ENCODE data around the gene DAB2.

DNA sequence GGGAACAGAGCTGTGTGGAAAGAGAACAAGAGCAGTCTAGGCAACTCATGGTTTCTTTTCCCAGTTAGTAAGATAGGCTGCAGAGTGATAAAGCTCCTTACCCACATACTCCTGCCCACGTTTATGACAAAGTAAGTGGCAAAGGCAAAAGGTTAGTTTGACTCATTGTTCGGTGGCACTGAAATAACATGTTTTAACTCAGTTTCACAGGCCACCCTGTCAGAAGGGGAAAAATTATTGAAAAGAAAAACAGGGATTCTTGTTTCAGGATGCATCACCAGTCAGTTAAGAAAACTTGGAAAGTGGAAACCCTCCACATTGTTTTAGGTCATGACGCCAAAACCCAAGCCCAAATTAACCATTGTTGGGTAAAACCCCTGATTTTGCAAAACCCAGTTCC is 22.3 kb upstream of the DAB2 start:
- TF ChIP-seq, protein P1, sequence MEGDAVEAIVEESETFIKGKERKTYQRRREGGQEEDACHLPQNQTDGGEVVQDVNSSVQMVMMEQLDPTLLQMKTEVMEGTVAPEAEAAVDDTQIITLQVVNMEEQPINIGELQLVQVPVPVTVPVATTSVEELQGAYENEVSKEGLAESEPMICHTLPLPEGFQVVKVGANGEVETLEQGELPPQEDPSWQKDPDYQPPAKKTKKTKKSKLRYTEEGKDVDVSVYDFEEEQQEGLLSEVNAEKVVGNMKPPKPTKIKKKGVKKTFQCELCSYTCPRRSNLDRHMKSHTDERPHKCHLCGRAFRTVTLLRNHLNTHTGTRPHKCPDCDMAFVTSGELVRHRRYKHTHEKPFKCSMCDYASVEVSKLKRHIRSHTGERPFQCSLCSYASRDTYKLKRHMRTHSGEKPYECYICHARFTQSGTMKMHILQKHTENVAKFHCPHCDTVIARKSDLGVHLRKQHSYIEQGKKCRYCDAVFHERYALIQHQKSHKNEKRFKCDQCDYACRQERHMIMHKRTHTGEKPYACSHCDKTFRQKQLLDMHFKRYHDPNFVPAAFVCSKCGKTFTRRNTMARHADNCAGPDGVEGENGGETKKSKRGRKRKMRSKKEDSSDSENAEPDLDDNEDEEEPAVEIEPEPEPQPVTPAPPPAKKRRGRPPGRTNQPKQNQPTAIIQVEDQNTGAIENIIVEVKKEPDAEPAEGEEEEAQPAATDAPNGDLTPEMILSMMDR (IDR thresholded peaks at IDR 0.05; ENCODE audit: poor library complexity, severe bottlenecking): no peak
- TF ChIP-seq TAF1 (IDR thresholded peaks at IDR 0.05; ENCODE audit: low read depth): no peak
- TF ChIP-seq EZH2 (IDR thresholded peaks at IDR 0.05; ENCODE audit: borderline replicate concordance, insufficient read depth, low read length, poor library complexity, severe bottlenecking): no peak
- TF ChIP-seq POLR2AphosphoS5 (IDR thresholded peaks at IDR 0.05): no peak
- TF ChIP-seq RAD21 (conservative IDR thresholded peaks at IDR 0.05): no peak
- TF ChIP-seq EP300 (conservative IDR thresholded peaks at IDR 0.05; ENCODE audit: poor library complexity, severe bottlenecking): no peak
